ENCODE results near the gene TM4SF18.

- TF ChIP-seq, protein P1, sequence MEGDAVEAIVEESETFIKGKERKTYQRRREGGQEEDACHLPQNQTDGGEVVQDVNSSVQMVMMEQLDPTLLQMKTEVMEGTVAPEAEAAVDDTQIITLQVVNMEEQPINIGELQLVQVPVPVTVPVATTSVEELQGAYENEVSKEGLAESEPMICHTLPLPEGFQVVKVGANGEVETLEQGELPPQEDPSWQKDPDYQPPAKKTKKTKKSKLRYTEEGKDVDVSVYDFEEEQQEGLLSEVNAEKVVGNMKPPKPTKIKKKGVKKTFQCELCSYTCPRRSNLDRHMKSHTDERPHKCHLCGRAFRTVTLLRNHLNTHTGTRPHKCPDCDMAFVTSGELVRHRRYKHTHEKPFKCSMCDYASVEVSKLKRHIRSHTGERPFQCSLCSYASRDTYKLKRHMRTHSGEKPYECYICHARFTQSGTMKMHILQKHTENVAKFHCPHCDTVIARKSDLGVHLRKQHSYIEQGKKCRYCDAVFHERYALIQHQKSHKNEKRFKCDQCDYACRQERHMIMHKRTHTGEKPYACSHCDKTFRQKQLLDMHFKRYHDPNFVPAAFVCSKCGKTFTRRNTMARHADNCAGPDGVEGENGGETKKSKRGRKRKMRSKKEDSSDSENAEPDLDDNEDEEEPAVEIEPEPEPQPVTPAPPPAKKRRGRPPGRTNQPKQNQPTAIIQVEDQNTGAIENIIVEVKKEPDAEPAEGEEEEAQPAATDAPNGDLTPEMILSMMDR (IDR thresholded peaks at IDR 0.05), result no peak
- TF ChIP-seq POLR2A (IDR thresholded peaks at IDR 0.05), result no peak
Observed at GRCh38 chr3:149373235-149374125, 40.0 kb upstream of the TM4SF18 start.

Data from vagina (tissue), 2 donors.